Measurements from ENCODE around the gene APC. TPM values are rescaled to one million over a fixed set of nuclear protein-coding genes. Genes with fewer than 3 reads are reported as not detected.

The APC gene
- total and polyA plus RNA-seq, 10 of the 15 experiments (the other 5 are each of a cell fraction or from before 2014, with no cell fraction given), result 3.2 to 23.3 (median 13.8) TPM

DNA sequence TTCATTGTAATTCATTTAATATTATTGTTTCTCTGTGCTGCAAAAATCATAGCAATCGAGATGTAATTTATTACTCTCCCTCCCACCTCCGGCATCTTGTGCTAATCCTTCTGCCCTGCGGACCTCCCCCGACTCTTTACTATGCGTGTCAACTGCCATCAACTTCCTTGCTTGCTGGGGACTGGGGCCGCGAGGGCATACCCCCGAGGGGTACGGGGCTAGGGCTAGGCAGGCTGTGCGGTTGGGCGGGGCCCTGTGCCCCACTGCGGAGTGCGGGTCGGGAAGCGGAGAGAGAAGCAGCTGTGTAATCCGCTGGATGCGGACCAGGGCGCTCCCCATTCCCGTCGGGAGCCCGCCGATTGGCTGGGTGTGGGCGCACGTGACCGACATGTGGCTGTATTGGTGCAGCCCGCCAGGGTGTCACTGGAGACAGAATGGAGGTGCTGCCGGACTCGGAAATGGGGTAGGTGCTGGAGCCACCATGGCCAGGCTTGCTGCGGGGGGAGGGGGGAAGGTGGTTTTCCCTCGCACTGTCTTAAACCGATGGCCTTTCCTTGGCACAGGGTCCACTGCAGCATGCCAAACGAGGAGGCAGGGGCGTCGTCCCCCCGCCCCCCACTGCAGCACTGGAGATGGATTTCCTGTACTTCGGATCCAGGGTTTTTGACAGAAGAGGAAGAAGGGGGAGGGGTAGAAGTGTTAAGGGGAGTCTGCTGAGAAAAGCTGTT lies at the start of gene APC (continued):
- TF ChIP-seq, protein P1, sequence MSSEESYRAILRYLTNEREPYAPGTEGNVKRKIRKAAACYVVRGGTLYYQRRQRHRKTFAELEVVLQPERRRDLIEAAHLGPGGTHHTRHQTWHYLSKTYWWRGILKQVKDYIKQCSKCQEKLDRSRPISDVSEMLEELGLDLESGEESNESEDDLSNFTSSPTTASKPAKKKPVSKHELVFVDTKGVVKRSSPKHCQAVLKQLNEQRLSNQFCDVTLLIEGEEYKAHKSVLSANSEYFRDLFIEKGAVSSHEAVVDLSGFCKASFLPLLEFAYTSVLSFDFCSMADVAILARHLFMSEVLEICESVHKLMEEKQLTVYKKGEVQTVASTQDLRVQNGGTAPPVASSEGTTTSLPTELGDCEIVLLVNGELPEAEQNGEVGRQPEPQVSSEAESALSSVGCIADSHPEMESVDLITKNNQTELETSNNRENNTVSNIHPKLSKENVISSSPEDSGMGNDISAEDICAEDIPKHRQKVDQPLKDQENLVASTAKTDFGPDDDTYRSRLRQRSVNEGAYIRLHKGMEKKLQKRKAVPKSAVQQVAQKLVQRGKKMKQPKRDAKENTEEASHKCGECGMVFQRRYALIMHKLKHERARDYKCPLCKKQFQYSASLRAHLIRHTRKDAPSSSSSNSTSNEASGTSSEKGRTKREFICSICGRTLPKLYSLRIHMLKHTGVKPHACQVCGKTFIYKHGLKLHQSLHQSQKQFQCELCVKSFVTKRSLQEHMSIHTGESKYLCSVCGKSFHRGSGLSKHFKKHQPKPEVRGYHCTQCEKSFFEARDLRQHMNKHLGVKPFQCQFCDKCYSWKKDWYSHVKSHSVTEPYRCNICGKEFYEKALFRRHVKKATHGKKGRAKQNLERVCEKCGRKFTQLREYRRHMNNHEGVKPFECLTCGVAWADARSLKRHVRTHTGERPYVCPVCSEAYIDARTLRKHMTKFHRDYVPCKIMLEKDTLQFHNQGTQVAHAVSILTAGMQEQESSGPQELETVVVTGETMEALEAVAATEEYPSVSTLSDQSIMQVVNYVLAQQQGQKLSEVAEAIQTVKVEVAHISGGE (CRISPR knock-in tag; IDR thresholded peaks at IDR 0.05), result no peak
- TF ChIP-seq CHD2 (IDR thresholded peaks at IDR 0.05; ENCODE audit: borderline replicate concordance, low read depth, low read length) (0 out of 2 replicates have a peak, but pooled peaks have one; percentile 71), NR2F1 (conservative IDR thresholded peaks at IDR 0.05) (0 out of 2 replicates have a peak, but pooled peaks have one; percentile 11), YBX1 (IDR thresholded peaks at IDR 0.05) (no peak), NFIC (IDR thresholded peaks at IDR 0.05; ENCODE audit: low read depth, low read length) (no peak; the same call in 1 of the 2 replicates), TCF7 (IDR thresholded peaks at IDR 0.05; ENCODE audit: borderline replicate concordance) (no peak), MYB (IDR thresholded peaks at IDR 0.05; ENCODE audit: borderline replicate concordance, low read depth, low read length) (no peak), GATAD2B (conservative IDR thresholded peaks at IDR 0.05; ENCODE audit: low read depth) (no peak; the same call in 1 of the 2 replicates), TAF1 (IDR thresholded peaks at IDR 0.05; ENCODE audit: borderline replicate concordance, low read depth, low read length) (no peak; the same call in 1 of the 2 replicates), POLR2AphosphoS5 (IDR thresholded peaks at IDR 0.05; ENCODE audit: low read length) (peak; percentile 72), FOXM1 (IDR thresholded peaks at IDR 0.05; ENCODE audit: low read depth, low read length) (no peak), EP300 (IDR thresholded peaks at IDR 0.05; ENCODE audit: borderline replicate concordance in 1 of 2, control insufficient read depth in 1 of 2, low read depth in 2 of 2, low read length in 2 of 2) (no peak), KAT2A (conservative IDR thresholded peaks at IDR 0.05; ENCODE audit: control insufficient read depth, low read depth, low read length) (no peak), HDAC2 (IDR thresholded peaks at IDR 0.05) (no peak), BACH1 (IDR thresholded peaks at IDR 0.05; ENCODE audit: borderline replicate concordance) (0 out of 2 replicates have a peak, but pooled peaks have one; percentile 44), SUPT20H (IDR thresholded peaks at IDR 0.05; ENCODE audit: borderline replicate concordance, control insufficient read depth, low read depth, low read length) (no peak), FOXK2 (IDR thresholded peaks at IDR 0.05) (no peak), MEF2B (IDR thresholded peaks at IDR 0.05; ENCODE audit: partially characterized antibody, poor library complexity, severe bottlenecking) (no peak), RELA (IDR thresholded peaks at IDR 0.05; ENCODE audit: borderline replicate concordance, partially characterized antibody) (peak; percentile 73), PAX5 (IDR thresholded peaks at IDR 0.05; ENCODE audit: borderline replicate concordance, low read depth, low read length) (0 out of 2 replicates have a peak, but pooled peaks have one; percentile 38)
- TF ChIP-seq, protein P2, sequence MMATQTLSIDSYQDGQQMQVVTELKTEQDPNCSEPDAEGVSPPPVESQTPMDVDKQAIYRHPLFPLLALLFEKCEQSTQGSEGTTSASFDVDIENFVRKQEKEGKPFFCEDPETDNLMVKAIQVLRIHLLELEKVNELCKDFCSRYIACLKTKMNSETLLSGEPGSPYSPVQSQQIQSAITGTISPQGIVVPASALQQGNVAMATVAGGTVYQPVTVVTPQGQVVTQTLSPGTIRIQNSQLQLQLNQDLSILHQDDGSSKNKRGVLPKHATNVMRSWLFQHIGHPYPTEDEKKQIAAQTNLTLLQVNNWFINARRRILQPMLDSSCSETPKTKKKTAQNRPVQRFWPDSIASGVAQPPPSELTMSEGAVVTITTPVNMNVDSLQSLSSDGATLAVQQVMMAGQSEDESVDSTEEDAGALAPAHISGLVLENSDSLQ (IDR thresholded peaks at IDR 0.05), result 0 out of 2 replicates have a peak, but pooled peaks have one; percentile 24
- TF ChIP-seq, protein P3, sequence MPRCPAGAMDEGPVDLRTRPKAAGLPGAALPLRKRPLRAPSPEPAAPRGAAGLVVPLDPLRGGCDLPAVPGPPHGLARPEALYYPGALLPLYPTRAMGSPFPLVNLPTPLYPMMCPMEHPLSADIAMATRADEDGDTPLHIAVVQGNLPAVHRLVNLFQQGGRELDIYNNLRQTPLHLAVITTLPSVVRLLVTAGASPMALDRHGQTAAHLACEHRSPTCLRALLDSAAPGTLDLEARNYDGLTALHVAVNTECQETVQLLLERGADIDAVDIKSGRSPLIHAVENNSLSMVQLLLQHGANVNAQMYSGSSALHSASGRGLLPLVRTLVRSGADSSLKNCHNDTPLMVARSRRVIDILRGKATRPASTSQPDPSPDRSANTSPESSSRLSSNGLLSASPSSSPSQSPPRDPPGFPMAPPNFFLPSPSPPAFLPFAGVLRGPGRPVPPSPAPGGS (IDR thresholded peaks at IDR 0.05; ENCODE audit: borderline replicate concordance, insufficient read depth, low read depth, low read length, poor library complexity, severe bottlenecking), result no peak
- TF ChIP-seq, protein P4, sequence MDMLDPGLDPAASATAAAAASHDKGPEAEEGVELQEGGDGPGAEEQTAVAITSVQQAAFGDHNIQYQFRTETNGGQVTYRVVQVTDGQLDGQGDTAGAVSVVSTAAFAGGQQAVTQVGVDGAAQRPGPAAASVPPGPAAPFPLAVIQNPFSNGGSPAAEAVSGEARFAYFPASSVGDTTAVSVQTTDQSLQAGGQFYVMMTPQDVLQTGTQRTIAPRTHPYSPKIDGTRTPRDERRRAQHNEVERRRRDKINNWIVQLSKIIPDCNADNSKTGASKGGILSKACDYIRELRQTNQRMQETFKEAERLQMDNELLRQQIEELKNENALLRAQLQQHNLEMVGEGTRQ (IDR thresholded peaks at IDR 0.05; ENCODE audit: borderline replicate concordance, low read depth, low read length), result peak; percentile 93

All from GM12878 (cell line).